NT2/D1 (cell line): ENCODE data around the gene CCSER2.
"Not testable (repeated sequence)": the region's sequence is repeated elsewhere in the genome, so short reads cannot be mapped to it uniquely, and the experiment has no call there.

Experiments used
- DNase-seq: peaks from one replicate; pipeline ENCODE4 v3.0.0-alpha.2; 2011; ENCODE audit warnings: low read depth, low spot score
- H3K27me3 ChIP-seq: 2 replicates; pipeline ENCODE4 v1.6.0; 2011; ENCODE audit warnings: mild to moderate bottlenecking; ENCODE audit not compliant: insufficient read length, insufficient read depth
- H3K36me3 ChIP-seq: 2 replicates; pipeline ENCODE4 v1.6.1; 2011; ENCODE audit warnings: mild to moderate bottlenecking, low read length, mixed read lengths; ENCODE audit not compliant: insufficient read depth, insufficient read length
- H3K4me1 ChIP-seq: 2 replicates; pipeline ENCODE4 v1.5.1; 2011; ENCODE audit not compliant: insufficient read depth, insufficient read length
- H3K4me3 ChIP-seq: 2 replicates; pipeline ENCODE4 v1.5.1; 2011; ENCODE audit warnings: low read depth; ENCODE audit not compliant: insufficient read length
- H3K9ac ChIP-seq: 2 replicates; pipeline ENCODE4 v1.6.0; 2011; ENCODE audit warnings: low read depth; ENCODE audit not compliant: insufficient read length
- H3K9me3 ChIP-seq: 2 replicates; pipeline ENCODE4 v1.5.1; 2011; ENCODE audit warnings: mild to moderate bottlenecking, low read length; ENCODE audit not compliant: insufficient read depth
- SUZ12 ChIP-seq: IDR thresholded peaks from 2 replicates; pipeline ENCODE4 v1.6.1; 2011; ENCODE audit not compliant: insufficient read length, insufficient read depth; ENCODE audit errors: extremely low read depth
- YY1 ChIP-seq: IDR thresholded peaks from 2 replicates; pipeline ENCODE4 v1.6.1; 2011; ENCODE audit not compliant: insufficient read length, insufficient read depth
- ZNF274 ChIP-seq: IDR thresholded peaks from 2 replicates; pipeline ENCODE4 v1.6.1; 2011; ENCODE audit warnings: mild to moderate bottlenecking, low read depth, low read length

CCSER2 gene

DNA sequence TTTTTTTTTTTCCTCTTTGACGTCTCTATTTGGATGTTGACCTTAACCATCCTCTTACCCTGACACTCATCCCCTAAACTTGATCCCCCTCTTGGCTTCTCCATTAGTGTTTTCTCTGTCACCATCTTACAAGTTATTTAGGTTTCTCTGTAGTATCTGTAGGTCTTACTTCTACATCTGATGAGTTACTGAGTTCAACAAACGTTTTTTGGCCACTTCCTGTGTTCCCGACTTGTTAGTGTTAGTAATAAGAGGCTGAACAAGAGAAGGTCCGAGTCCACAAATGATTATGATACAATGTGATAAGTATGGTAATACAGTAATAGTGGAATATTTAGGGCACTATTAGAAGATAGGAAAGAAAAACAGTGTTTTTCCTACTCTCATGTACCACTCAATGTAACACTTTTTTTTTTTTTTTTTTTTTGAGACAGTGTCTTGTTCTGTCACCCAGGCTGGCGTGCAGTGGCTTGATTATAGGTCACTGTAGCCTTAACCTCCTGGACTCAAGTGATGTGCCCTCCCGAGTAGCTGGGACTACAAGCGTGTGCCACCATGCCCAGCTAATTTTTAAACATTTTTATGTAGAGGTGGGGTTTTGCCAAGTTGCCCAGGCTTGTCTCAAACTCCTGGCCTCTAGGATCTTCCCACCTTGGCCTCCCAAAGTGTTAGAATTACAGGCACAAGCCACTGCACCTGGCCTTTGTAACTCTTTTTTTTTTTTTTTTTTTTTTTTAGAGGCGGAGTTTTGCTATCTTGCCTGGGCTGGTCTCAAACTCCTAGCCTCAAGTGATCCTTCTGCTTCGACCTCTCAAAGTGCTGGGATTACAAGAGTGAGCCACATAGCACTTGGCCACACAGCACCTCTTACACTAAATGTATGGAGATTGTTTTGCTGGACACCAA lies 12.5 kb downstream of the CCSER2 start:
- TF ChIP-seq ZNF274 (no peak), YY1 (no peak), SUZ12 (no peak)
- no peak for DNase-seq
- H3K4me1 ChIP-seq: no peaks in the 10 kb centered on the region
- H3K9me3 ChIP-seq: 0 out of 2 replicates have a peak, but pooled peaks cover 4% of the 10 kb centered on the region
- H3K27me3 ChIP-seq: no peaks in the 10 kb centered on the region
- H3K4me3 ChIP-seq: no peak overlapping the region
- H3K36me3 ChIP-seq: peaks cover 2% of the 10 kb centered on the region
- no peak overlapping the region for H3K9ac ChIP-seq

DNA sequence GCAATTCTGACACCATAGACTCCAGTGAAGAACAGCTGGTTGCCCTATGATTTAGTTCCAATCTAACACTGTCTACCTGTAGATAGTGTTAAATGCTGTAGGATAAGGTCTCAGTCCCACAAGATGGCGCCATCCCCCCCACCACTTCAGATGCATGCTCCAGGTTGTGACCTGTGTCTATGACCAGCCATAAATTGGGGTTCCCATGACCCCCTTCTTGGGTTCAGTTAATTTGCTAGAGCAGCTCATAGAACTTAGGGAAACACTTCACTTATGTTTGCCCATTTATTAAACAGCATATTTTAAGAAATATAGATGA lies 13.1 kb downstream of the CCSER2 start:
- H3K36me3 ChIP-seq: peaks cover 2% of the 10 kb centered on the region
- TF ChIP-seq YY1 (no peak), SUZ12 (no peak)
- H3K27me3 ChIP-seq: no peaks in the 10 kb centered on the region
- 0 out of 2 replicates have a peak, but pooled peaks cover 4% of the 10 kb centered on the region for H3K9me3 ChIP-seq
- no peaks in the 10 kb centered on the region for H3K4me1 ChIP-seq
- no peak for DNase-seq
- H3K9ac ChIP-seq: no peak overlapping the region
- no peak overlapping the region for H3K4me3 ChIP-seq

DNA sequence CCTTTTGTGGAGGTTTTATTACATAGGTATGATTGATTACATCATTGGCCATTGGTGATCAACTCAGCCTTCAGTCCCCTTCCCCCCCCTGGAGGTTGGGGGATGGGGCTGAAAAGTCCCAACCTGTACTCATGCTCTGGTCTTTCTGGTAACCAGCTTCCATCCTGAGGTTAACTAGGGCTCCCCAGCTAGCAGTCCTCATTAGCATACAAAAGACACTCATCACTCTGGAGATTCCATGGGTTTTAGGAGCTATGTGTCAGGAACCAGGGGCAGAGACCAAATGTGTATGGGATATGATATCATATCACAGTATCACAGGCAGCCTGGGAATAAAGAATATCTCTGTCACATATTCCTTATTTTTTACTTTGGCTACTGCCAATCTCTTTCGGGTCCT lies 13.6 kb downstream of the CCSER2 start:
- H3K9ac ChIP-seq: no peak overlapping the region
- H3K4me1 ChIP-seq: no peaks in the 10 kb centered on the region
- 0 out of 2 replicates have a peak, but pooled peaks cover 4% of the 10 kb centered on the region for H3K9me3 ChIP-seq
- peak; percentile 27 for DNase-seq
- no peak for TF ChIP-seq ZNF274
- H3K36me3 ChIP-seq: peaks cover 2% of the 10 kb centered on the region
- no peaks in the 10 kb centered on the region for H3K27me3 ChIP-seq
- H3K4me3 ChIP-seq: no peak overlapping the region

- H3K9ac ChIP-seq: no peak overlapping the region
- H3K9me3 ChIP-seq: 0 out of 2 replicates have a peak, but pooled peaks cover 4% of the 10 kb centered on the region
- no peaks in the 10 kb centered on the region for H3K27me3 ChIP-seq
- no peak for TF ChIP-seq SUZ12
- H3K4me3 ChIP-seq: no peak overlapping the region
- H3K4me1 ChIP-seq: no peaks in the 10 kb centered on the region
- DNase-seq: no peak
- H3K36me3 ChIP-seq: peaks cover 2% of the 10 kb centered on the region
Measured at GRCh38 chr10:84342584-84342983, 14.2 kb downstream of the CCSER2 start.

- no peak overlapping the region for H3K9ac ChIP-seq
Measured at GRCh38 chr10:84343831-84344230, 15.4 kb downstream of the CCSER2 start.

GRCh38 chr10:84344526-84344925 lies 16.1 kb downstream of the CCSER2 start:
- Histone ChIP-seq H3K9ac (no peak overlapping the region), H3K4me1 (no peaks in the 10 kb centered on the region), H3K4me3 (no peak overlapping the region), H3K9me3 (peaks cover 4% of the 10 kb centered on the region; the same call in 1 of the 2 replicates), H3K36me3 (peaks cover 2% of the 10 kb centered on the region), H3K27me3 (no peaks in the 10 kb centered on the region)
- DNase-seq: no peak
- no peak for TF ChIP-seq YY1
- TF ChIP-seq SUZ12: no peak
- no peak for TF ChIP-seq ZNF274

More at GRCh38 chr10:84343831-84344230, 15.4 kb downstream of the CCSER2 start:
- no peak for DNase-seq
- Histone ChIP-seq H3K4me3 (no peak overlapping the region), H3K36me3 (peaks cover 2% of the 10 kb centered on the region), H3K4me1 (no peaks in the 10 kb centered on the region), H3K9me3 (peaks cover 4% of the 10 kb centered on the region; the same call in 1 of the 2 replicates), H3K27me3 (no peaks in the 10 kb centered on the region)
- no peak for TF ChIP-seq YY1
- no peak for TF ChIP-seq SUZ12
- TF ChIP-seq ZNF274: no peak

DNA sequence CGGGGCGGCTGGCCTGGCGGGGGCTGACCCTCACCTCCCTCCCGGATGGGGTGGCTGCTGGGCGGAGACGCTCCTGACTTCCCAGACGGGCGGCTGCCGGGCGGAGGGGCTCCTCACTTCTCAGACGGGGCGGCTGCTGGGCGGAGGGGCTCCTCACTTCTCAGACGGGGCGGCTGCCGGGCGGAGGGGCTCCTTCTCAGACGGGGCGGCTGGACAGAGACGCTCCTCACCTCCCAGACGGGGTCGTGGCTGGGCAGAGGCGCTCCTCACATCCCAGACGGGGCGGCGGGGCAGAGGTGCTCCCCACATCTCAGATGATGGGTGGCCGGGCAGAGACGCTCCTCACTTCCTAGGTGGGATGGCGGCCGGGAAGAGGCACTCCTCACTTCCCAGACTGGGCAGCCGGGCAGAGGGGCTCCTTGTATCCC lies 19.2 kb downstream of the CCSER2 start:
- DNase-seq, H3K4me1 ChIP-seq, H3K9ac ChIP-seq, H3K36me3 ChIP-seq, H3K27me3 ChIP-seq, H3K9me3 ChIP-seq, H3K4me3 ChIP-seq: not testable (repeated sequence)
